ENCODE data around the gene TMEM45B. TPM values are rescaled to one million over a fixed set of nuclear protein-coding genes. Genes with fewer than 3 reads are reported as not detected.

Gene TMEM45B
- total and polyA plus RNA-seq, 2 of the 13 experiments (the other 11 are each of a cell fraction or from before 2014, with no cell fraction given), result 29.1 to 181 TPM

- TF ChIP-seq ZNF597 (CRISPR knock-in tag; IDR thresholded peaks at IDR 0.05), result no peak
- TF ChIP-seq ZBTB3 (CRISPR knock-in tag; IDR thresholded peaks at IDR 0.05; ENCODE audit: borderline replicate concordance, low read depth), result no peak
- no peak for TF ChIP-seq RAD21 (CRISPR knock-in tag; IDR thresholded peaks at IDR 0.05)
- no peak for TF ChIP-seq REPIN1 (CRISPR knock-in tag; IDR thresholded peaks at IDR 0.05; ENCODE audit: borderline replicate concordance, low read depth)
- no peak for TF ChIP-seq KAT2B (IDR thresholded peaks at IDR 0.05; ENCODE audit: borderline replicate concordance, low read depth, low read length)
- TF ChIP-seq ATF3 (CRISPR knock-in tag; IDR thresholded peaks at IDR 0.05), result no peak
- no peak for TF ChIP-seq HNRNPUL1 (IDR thresholded peaks at IDR 0.05; ENCODE audit: low read depth, low read length)
- TF ChIP-seq SOX6 (IDR thresholded peaks at IDR 0.05), result no peak
- no peak for TF ChIP-seq SOX6 (CRISPR knock-in tag; IDR thresholded peaks at IDR 0.05)
- TF ChIP-seq NCOA1 (CRISPR knock-in tag; IDR thresholded peaks at IDR 0.05), result 0 out of 2 replicates have a peak, but pooled peaks have one; percentile 22
- no peak for TF ChIP-seq STAG1 (CRISPR knock-in tag; IDR thresholded peaks at IDR 0.05)
- TF ChIP-seq HMG20A (CRISPR knock-in tag; IDR thresholded peaks at IDR 0.05; ENCODE audit: borderline replicate concordance), result no peak
- TF ChIP-seq ZFY (CRISPR knock-in tag; IDR thresholded peaks at IDR 0.05), result peak; percentile 62; the same call in 1 of the 2 replicates
- no peak for TF ChIP-seq ZNF432 (CRISPR knock-in tag; IDR thresholded peaks at IDR 0.05; ENCODE audit: borderline replicate concordance)
- no peak for TF ChIP-seq ZBTB7A (CRISPR knock-in tag; IDR thresholded peaks at IDR 0.05)
- no peak for TF ChIP-seq ZNF280D (CRISPR knock-in tag; IDR thresholded peaks at IDR 0.05)
- TF ChIP-seq PLRG1 (conservative IDR thresholded peaks at IDR 0.05), result no peak
- TF ChIP-seq ZMYM2 (CRISPR knock-in tag; IDR thresholded peaks at IDR 0.05), result no peak
- TF ChIP-seq TBX3 (IDR thresholded peaks at IDR 0.05; ENCODE audit: borderline replicate concordance), result no peak
- no peak for TF ChIP-seq SRF (IDR thresholded peaks at IDR 0.05; ENCODE audit: low read depth, low read length)
- TF ChIP-seq ZNF770 (CRISPR knock-in tag; IDR thresholded peaks at IDR 0.05), result peak; percentile 73
- peak; percentile 25 for TF ChIP-seq ASH2L (IDR thresholded peaks at IDR 0.05; ENCODE audit: insufficient read length, low read depth, low read length)
- TF ChIP-seq CREB3 (CRISPR knock-in tag; IDR thresholded peaks at IDR 0.05), result no peak
- no peak for TF ChIP-seq PAF1 (CRISPR knock-in tag; IDR thresholded peaks at IDR 0.05)
Measured at GRCh38 chr11:129815596-129816461, at the start of gene TMEM45B (continued).
